HG03575 (cell line): Measurements from ENCODE around the gene CACFD1.

Source experiments
- ATAC-seq: cut with Tn5 transposase; IDR thresholded peaks from one replicate; pipeline ENCODE4 v1.9.1; 2021; ENCODE audit not compliant: unreplicated experiment, insufficient number of reproducible peaks, low FRiP score; ENCODE audit errors: extremely low read depth

Gene CACFD1

GRCh38 chr9:133493428-133493827 is 33.6 kb downstream of the CACFD1 start:
- no peak for ATAC-seq

- ATAC-seq, result no peak
Observed at GRCh38 chr9:133493845-133494540, 34.2 kb downstream of the CACFD1 start.

GRCh38 chr9:133494636-133495326 is 35.0 kb downstream of the CACFD1 start:
- no peak for ATAC-seq

GRCh38 chr9:133495327-133496293 is 35.8 kb downstream of the CACFD1 start:
- ATAC-seq, result no peak

GRCh38 chr9:133496861-133497842 is 37.4 kb downstream of the CACFD1 start:
- no peak for ATAC-seq

GRCh38 chr9:133499132-133499891 is 39.5 kb downstream of the CACFD1 start:
- no peak for ATAC-seq

GRCh38 chr9:133499892-133500270 is 40.1 kb downstream of the CACFD1 start:
- no peak for ATAC-seq

- no peak for ATAC-seq
Observed at GRCh38 chr9:133502112-133502511, 42.3 kb downstream of the CACFD1 start.

- ATAC-seq, result no peak
Observed at GRCh38 chr9:133505186-133505830, 45.5 kb downstream of the CACFD1 start.

- no peak for ATAC-seq
Observed at GRCh38 chr9:133505901-133506652, 46.3 kb downstream of the CACFD1 start.

GRCh38 chr9:133506653-133507038 is 46.9 kb downstream of the CACFD1 start:
- no peak for ATAC-seq

- no peak for ATAC-seq
Observed at GRCh38 chr9:133507246-133507965, 47.6 kb downstream of the CACFD1 start.

GRCh38 chr9:133508046-133508445 is 48.3 kb downstream of the CACFD1 start:
- ATAC-seq, result no peak

GRCh38 chr9:133509179-133510083 is 49.7 kb downstream of the CACFD1 start:
- ATAC-seq, result no peak

GRCh38 chr9:133510926-133511505 is 51.2 kb downstream of the CACFD1 start:
- ATAC-seq, result no peak
